HL-60 (cell line): Measurements from ENCODE around the gene CASP8AP2.
"Not testable (repeated sequence)": the region's sequence is repeated elsewhere in the genome, so short reads cannot be mapped to it uniquely, and the experiment has no call there.

Experiments
- DNase-seq, 2 experiments: peaks; one replicate each; pipeline ENCODE4 v3.0.0-alpha.2; 2010 to 2020; ENCODE audit warnings: low read depth in 1 of 2, low spot score in 1 of 2
- H3K27ac ChIP-seq: fragments of 250-450 bp; sonication (Bioruptor Pico); replicated peaks from 2 replicates; pipeline ENCODE4 v1.5.1; 2020; ENCODE audit warnings: mild to moderate bottlenecking, moderate library complexity
- H3K27me3 ChIP-seq: fragments of 250-450 bp; sonication (Bioruptor Pico); 2 replicates; pipeline ENCODE4 v1.5.1; 2021; ENCODE audit warnings: mild to moderate bottlenecking, moderate library complexity; ENCODE audit not compliant: insufficient read depth, poor library complexity, severe bottlenecking
- H3K4me3 ChIP-seq: replicated peaks from 2 replicates; pipeline ENCODE4 v1.5.1; 2011; ENCODE audit warnings: mild to moderate bottlenecking, control low read depth, low read length; ENCODE audit not compliant: insufficient read depth
- GABPA ChIP-seq: IDR thresholded peaks from 2 replicates; pipeline ENCODE4 v1.6.1; 2012; ENCODE audit warnings: low read depth
- POLR2AphosphoS5 ChIP-seq: IDR thresholded peaks from 2 replicates; pipeline ENCODE4 v1.6.1; 2012; ENCODE audit warnings: low read depth
- REST ChIP-seq: IDR thresholded peaks from 2 replicates; pipeline ENCODE4 v1.6.1; 2012; ENCODE audit warnings: low read depth; ENCODE audit not compliant: insufficient replicate concordance
- SPI1 ChIP-seq: IDR thresholded peaks from 2 replicates; pipeline ENCODE4 v1.6.1; 2012; ENCODE audit warnings: low read depth, mild to moderate bottlenecking, borderline replicate concordance
- TF ChIP-seq, protein P1 (sequence below): IDR thresholded peaks from one replicate; pipeline ENCODE4 v1.5.1; 2011; ENCODE audit warnings: low read length, control low read depth, inconsistent platforms; ENCODE audit not compliant: insufficient read depth

CASP8AP2 gene

DNA sequence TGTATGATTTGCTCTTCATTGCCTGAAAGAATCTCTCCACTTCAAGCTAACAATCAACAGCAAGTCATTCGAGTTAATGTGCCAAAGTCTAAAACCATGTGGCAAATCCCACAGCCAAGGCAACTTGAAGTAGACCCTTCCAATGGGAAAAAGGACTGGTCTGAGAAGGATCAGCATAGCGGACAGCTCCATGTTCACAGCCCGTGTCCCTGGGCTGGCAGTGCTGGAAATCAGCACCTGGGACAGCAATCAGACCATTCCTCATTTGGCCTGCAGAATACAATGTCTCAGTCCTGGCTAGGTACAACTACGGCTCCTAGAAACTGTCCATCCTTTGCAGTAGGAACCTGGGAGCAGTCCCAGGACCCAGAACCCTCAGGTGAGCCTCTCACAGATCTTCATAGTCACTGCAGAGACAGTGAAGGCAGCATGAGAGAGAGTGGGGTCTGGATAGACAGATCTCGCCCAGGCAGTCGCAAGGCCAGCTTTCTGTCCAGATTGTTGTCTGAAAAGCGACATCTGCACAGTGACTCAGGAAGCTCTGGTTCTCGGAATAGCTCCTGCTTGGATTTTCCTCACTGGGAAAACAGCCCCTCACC, 65.7 kb downstream of the CASP8AP2 start:
- peak in 1 of 2 experiments; percentile 11 for DNase-seq

GRCh38 chr6:89910001-89910901, 80.6 kb downstream of the CASP8AP2 start:
- DNase-seq, H3K27ac ChIP-seq, H3K27me3 ChIP-seq, H3K4me3 ChIP-seq: not testable (repeated sequence)

More for the DNA sequence above, 65.7 kb downstream of the CASP8AP2 start:
- no peak overlapping the region for H3K27ac ChIP-seq
- TF ChIP-seq, protein P1, sequence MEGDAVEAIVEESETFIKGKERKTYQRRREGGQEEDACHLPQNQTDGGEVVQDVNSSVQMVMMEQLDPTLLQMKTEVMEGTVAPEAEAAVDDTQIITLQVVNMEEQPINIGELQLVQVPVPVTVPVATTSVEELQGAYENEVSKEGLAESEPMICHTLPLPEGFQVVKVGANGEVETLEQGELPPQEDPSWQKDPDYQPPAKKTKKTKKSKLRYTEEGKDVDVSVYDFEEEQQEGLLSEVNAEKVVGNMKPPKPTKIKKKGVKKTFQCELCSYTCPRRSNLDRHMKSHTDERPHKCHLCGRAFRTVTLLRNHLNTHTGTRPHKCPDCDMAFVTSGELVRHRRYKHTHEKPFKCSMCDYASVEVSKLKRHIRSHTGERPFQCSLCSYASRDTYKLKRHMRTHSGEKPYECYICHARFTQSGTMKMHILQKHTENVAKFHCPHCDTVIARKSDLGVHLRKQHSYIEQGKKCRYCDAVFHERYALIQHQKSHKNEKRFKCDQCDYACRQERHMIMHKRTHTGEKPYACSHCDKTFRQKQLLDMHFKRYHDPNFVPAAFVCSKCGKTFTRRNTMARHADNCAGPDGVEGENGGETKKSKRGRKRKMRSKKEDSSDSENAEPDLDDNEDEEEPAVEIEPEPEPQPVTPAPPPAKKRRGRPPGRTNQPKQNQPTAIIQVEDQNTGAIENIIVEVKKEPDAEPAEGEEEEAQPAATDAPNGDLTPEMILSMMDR, result no peak
- TF ChIP-seq REST, result peak; percentile 98
- no peak overlapping the region for H3K4me3 ChIP-seq
- peaks cover 3% of the 10 kb centered on the region for H3K27me3 ChIP-seq

DNA sequence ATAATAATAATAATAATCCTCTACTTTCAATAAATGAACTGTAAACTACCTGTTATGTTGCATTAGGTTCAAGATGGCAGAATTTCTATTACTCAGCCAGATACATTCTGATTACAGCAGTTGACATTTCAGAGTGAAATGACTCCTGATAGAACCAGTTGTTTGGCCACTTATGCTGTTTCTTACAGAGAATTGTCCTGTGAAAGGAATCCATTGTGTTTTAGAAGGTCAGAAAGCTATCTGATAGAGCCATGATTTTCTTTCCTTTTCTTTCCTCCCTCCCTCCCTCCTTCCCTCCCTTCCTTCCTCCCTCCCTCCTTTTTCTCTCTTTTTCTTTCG, 81.2 kb downstream of the CASP8AP2 start:
- TF ChIP-seq SPI1, result no peak
- TF ChIP-seq, protein P1, result no peak
- no peak for TF ChIP-seq GABPA
- no peak for TF ChIP-seq POLR2AphosphoS5
- TF ChIP-seq REST, result no peak
- Histone ChIP-seq H3K27me3 (no peaks in the 10 kb centered on the region), H3K4me3 (no peak overlapping the region), H3K27ac (no peak overlapping the region)
- DNase-seq, result no peak

GRCh38 chr6:89916136-89916920, 86.6 kb downstream of the CASP8AP2 start:
- no peak overlapping the region for H3K27ac ChIP-seq
- TF ChIP-seq REST, result no peak
- TF ChIP-seq SPI1, result no peak
- TF ChIP-seq, protein P1, result no peak
- no peak for TF ChIP-seq GABPA
- no peak for TF ChIP-seq POLR2AphosphoS5
- H3K4me3 ChIP-seq, result no peak overlapping the region
- no peaks in the 10 kb centered on the region for H3K27me3 ChIP-seq
- no peak for DNase-seq
